ENCODE measurements around the gene NR3C1.
A peak's percentile ranks its signal among the peaks of the same experiment; 100 is the strongest.

The NR3C1 gene

DNA sequence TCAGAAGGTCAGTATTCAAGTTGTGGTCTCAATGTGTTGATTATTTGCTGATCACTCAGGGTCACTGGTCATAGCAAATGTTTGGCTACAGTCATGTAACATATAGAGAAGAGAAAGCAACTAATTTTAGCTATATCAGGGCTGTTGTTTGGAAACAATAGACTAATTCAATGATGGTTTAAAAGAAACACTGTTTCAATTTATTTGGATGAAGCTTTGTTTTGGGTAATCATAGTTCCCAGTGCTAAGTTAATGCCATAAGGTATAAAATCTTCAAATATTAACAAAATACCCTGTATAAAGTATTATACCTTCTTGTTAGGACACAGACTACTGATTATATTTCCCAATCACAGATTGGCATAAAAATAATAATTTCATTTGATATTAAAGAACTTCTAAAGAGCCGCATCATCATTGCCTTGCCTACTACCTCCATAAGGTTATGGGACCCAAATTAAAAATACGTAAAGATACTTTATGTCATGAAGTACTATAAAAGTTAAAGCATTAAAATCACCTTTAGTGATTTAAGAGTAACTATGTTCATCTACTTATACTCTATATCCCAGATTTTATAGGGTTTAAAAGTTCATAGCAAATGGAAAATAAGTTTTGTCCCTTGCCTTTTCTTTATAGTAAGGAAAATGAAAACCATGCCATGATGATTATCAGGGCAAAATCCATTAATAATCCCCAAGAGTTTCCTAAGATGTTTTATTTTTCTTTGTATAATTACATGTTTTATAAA is 6.0 kb downstream of the NR3C1 start:
- no peak for DNase-seq

- DNase-seq, result no peak
Observed at GRCh38 chr5:143396353-143396940, 7.0 kb downstream of the NR3C1 start.

GRCh38 chr5:143395638-143396352 is 7.7 kb downstream of the NR3C1 start:
- no peak for DNase-seq

GRCh38 chr5:143393524-143393923 is 10.0 kb downstream of the NR3C1 start:
- DNase-seq, result peak; percentile 74

GRCh38 chr5:143390941-143391340 is 12.5 kb downstream of the NR3C1 start:
- DNase-seq, result no peak

GRCh38 chr5:143390258-143390657 is 13.2 kb downstream of the NR3C1 start:
- DNase-seq, result no peak

- no peak for DNase-seq
Observed at GRCh38 chr5:143386725-143387124, 16.8 kb downstream of the NR3C1 start.

GRCh38 chr5:143384865-143385657 is 18.4 kb downstream of the NR3C1 start:
- DNase-seq, result no peak

DNA sequence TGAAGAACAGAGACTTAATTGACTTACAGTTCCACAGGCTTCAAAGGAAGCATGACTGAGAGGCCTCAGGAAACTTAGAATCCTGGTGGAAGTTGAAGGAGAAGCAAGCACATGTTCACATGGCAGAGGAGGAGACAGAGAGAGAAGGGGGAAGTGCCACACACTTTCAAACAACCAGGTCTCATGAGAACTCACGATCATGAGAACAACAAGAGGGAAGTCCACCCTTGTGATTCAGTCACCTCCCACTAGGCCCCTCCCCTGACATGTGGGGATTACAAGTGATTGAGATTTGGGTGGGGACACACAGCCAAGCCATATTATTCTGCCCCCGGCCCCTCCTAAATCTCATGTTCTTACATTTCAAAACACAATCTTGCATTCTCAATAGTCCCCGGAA is 19.5 kb downstream of the NR3C1 start:
- DNase-seq, result peak; percentile 62

- no peak for DNase-seq
Observed at GRCh38 chr5:143379606-143380005, 23.9 kb downstream of the NR3C1 start.

DNA sequence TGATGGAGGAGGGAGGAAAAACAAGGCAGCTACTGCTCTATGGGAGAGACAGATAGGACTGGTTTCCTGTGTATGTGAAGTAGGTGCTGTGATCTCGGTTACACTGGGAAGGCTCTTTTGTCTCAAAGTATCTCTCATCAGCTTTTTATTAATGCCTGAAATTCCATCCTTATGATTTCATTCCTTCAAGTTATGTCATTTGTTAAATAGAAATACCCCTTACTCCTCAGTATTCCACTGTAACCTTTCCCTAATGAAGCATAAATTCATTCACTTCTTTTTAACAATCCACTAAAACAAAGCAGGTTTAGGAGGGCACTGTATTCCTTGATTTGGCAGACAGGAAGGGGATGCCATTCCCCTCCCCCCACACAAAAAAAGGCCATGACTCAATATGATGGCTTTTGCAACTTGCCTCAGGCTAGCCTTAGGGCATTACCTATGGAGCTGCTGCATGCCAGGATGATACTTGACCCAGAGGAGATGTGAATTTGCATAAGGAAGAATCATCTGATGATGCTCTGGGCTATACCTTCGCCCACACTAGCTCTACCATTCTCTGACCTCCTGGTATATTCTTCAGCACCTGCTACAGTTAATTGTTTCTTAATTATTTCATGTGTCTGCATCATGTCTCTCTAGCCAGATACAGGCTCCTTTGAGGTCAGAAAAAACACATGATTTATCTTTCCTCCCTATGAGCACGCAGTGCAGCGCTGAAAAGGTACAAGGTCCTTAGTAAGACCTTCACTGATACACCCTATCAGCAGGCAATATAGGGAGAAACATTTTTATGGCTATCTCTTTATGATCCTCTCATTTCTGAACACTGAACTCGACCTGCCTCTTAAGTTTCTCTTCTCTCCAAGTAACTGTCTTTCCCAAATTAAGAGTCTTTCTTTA is 26.3 kb downstream of the NR3C1 start:
- DNase-seq, result no peak

DNA sequence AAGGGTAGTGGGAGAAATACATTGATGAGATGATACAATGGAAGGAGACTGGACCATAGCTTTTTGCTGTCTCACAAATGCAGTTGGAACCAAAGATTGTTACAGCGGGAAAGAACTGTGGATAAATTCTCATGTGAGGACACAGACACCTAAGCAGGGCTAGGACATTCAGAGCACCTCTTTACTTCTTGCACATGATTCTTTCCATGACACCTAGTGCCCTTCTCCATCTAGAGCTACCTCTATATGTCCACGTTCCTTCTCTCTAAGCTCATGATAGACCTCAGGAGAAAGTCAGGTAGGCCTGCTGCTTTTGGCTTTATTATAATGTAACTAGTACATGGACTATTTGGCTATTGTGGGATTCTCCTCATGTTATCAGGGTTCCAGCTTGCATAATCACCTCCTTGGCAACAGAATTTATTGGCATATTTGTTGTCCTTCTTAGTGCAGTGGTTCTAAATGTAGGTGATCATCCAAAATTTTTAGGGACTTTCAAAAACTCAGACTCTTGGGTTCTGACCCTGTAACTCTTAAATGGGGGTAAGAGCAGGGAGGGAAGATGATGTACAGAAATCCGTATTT is 27.2 kb downstream of the NR3C1 start:
- no peak for DNase-seq

- DNase-seq, result no peak
Observed at GRCh38 chr5:143374496-143375217, 28.8 kb downstream of the NR3C1 start.

- DNase-seq, result no peak
Observed at GRCh38 chr5:143373076-143373475, 30.4 kb downstream of the NR3C1 start.

DNA sequence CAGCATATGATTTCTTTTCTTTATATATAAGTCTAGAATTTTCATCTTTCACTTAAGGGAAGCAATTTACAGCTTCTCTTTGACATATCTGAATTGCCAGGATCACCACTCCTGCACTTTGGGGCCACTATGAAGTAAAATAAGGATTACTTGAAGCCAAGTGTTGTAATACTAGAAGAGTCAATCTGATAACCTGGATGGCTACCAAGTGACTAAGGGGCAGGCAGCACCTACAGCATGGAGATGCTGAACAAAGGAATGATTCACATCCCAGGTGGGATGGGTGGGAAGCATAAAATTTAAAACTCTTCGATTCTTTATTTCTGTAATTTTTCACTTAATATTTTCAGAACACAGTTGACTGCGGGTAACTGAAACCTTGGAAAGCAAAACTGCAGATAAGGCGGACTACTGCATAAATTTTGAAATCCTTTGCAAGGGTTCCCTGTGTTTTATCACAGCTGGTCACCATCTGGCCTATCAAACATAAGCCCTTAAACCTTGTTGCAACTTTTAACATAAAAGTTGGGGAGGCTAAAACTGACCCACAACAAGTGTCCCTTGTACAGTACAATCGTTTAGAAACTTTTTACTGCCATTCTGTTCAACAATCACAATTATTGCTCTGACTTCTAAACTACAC is 31.2 kb downstream of the NR3C1 start:
- DNase-seq, result no peak

DNA sequence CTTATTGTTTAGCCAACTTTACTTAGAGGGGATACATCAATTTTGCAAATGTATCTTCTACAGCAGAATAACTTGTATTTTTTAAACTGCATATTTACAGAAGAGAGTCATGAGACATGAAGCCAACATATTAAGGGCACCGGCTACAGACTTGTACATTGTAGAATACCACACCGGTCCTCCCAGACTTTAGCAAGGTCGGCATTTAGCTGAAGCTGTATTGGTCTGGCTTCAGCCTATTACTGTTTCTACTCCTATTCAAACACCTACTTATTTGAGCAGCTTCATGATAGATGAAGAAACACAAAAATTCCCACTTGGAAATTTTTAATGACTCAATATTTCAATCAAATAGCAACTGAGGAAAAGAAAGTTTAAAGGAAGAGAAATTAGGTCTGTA is 33.0 kb downstream of the NR3C1 start:
- no peak for DNase-seq

- no peak for DNase-seq
Observed at GRCh38 chr5:143364061-143364460, 39.4 kb downstream of the NR3C1 start.

- no peak for DNase-seq
Observed at GRCh38 chr5:143362664-143363227, 40.7 kb downstream of the NR3C1 start.

DNA sequence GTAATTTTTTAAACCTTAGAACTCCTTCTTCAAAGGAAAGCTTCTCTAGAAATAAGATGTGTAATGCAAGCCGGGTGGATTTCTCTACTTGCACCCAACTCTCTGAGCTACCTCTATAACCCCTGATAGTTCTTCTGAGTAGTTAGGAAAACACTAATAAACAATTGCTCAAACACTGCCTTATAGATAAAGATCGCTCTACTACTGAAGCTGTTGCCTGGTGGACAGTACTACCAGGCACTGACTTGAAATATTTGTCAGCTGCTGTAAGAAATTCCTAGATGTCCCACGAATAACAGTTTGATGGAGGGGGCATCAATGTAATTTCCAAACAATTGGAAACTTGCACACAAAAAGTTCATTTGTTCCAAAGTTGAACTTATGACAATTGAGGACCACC is 42.0 kb downstream of the NR3C1 start:
- DNase-seq, result no peak

DNA sequence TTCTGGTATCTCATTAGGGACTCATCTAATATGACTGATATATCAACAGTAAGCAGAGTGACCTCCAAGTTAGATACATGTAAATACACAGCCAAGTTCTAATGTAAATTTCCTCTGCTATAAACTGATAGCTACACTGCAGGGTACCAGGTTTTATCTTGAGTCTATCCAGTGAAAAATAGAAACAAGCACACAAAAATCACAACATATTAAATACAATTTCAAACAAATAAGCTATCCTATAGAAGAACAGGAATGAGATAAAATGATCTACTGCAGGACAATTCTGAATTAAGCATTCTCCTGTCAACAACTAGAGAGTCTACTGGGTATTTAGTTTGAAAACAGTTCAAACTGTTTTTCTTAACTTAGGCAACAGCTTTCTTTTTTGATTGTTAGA is 42.7 kb downstream of the NR3C1 start:
- no peak for DNase-seq

All from inflammatory macrophage treated with lipopolysaccharide for 4 hours (primary cell).